ENCODE results near the gene MGAT4B. TPM values are rescaled to one million over a fixed set of nuclear protein-coding genes. Genes with fewer than 3 reads are reported as not detected.
A peak's percentile ranks its signal among the peaks of the same experiment; 100 is the strongest.

The MGAT4B gene
- total and polyA plus RNA-seq, 2 donors (not counting 1 experiment from before 2014, with no cell fraction given), result 157 to 172 TPM

DNA sequence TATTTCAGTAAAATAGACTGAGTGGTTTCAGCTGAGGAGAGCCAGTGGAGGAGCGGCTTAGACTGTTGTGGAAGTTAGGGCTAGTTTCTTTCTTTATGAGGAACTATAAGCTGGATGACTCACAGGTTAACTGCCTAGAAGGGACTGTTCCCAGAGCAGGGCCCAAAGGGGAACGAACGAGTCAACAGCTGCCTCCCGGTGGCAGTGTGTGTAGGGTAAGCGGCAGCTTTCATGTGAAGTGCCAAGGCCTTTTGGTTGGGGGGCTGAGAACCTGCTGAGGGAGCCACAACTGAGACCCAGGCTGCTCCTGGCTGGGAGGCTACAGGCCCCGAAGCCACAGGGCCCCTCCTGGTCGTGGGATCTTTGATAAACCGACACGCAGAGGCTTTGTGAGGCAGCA is 21.0 kb upstream of the MGAT4B start:
- DNase-seq (ENCODE audit: low read depth in 2 of 2), result peak; percentile 41 to 49
- H3K27ac ChIP-seq (ENCODE audit: insufficient read depth, low read length), result no peak overlapping the region

DNA sequence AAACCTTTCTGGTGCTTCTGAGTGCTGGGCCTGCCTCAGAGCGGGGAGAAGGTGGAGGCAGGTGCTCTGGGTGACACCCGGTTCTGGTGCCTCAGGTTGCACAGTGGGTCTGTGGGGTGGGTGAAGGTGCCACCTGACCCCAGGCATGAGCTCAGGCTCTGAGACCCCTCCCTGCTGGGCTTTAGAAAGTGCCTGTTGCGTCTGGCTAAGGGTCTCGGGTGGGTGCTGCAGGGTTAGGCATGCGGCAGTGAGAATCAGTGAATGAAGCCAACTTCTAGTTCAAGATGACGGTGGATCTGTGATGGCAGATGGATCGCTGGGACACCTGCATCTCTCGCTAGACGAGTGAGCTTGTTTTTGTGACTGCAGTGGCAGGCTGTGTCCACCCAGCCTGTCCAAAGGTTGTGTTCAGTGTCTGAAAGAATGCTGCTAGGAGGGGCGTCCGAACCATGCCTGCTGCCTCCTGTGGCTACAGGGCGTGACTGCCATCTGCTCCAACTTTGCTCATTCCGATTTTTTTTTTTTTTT is 19.1 kb upstream of the MGAT4B start:
- Histone ChIP-seq H3K4me1 (ENCODE audit: control insufficient read depth, extremely low read depth, insufficient read depth, low read length) (peaks cover 17% of the 10 kb centered on the region), H3K27me3 (ENCODE audit: control insufficient read depth, insufficient read depth, low read length) (no peaks in the 10 kb centered on the region), H3K27ac (ENCODE audit: insufficient read depth, low read length) (no peak overlapping the region), H3K4me3 (replicated peaks in 1 of 4; ENCODE audit: control extremely low read depth in 1 of 4, insufficient read depth in 1 of 4, low read depth in 3 of 4, low read length in 4 of 4) (peak overlapping the region in 1 of 4 experiments; percentile 85), H3K79me2 (ENCODE audit: control insufficient read depth, insufficient read depth, low read length) (peaks cover 65% of the 10 kb centered on the region), H4K20me1 (ENCODE audit: control insufficient read depth, extremely low read depth, insufficient read depth, low read length) (peaks cover 8% of the 10 kb centered on the region), H3K9me3 (ENCODE audit: control insufficient read depth, insufficient read depth, low read depth, low read length) (no peaks in the 10 kb centered on the region), H3K36me3 (ENCODE audit: control insufficient read depth, insufficient read depth, low read length) (peaks cover 50% of the 10 kb centered on the region), H3K9ac (ENCODE audit: insufficient read depth, low read length) (no peak overlapping the region), H3K4me2 (ENCODE audit: extremely low read depth, insufficient read depth, low read length) (no peak overlapping the region), H2AFZ (ENCODE audit: low read length) (no peak overlapping the region)
- TF ChIP-seq EZH2 (IDR thresholded peaks at IDR 0.05; ENCODE audit: low read length, missing control alignments), result no peak
- TF ChIP-seq, protein P1, sequence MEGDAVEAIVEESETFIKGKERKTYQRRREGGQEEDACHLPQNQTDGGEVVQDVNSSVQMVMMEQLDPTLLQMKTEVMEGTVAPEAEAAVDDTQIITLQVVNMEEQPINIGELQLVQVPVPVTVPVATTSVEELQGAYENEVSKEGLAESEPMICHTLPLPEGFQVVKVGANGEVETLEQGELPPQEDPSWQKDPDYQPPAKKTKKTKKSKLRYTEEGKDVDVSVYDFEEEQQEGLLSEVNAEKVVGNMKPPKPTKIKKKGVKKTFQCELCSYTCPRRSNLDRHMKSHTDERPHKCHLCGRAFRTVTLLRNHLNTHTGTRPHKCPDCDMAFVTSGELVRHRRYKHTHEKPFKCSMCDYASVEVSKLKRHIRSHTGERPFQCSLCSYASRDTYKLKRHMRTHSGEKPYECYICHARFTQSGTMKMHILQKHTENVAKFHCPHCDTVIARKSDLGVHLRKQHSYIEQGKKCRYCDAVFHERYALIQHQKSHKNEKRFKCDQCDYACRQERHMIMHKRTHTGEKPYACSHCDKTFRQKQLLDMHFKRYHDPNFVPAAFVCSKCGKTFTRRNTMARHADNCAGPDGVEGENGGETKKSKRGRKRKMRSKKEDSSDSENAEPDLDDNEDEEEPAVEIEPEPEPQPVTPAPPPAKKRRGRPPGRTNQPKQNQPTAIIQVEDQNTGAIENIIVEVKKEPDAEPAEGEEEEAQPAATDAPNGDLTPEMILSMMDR (conservative IDR thresholded peaks at IDR 0.05 in 1 of 2, IDR thresholded peaks at IDR 0.05 in 1 of 2; ENCODE audit: low read depth in 1 of 2, low read length in 2 of 2), result no peak
- no peak for DNase-seq (ENCODE audit: low read depth in 2 of 2)

More for the DNA sequence above, 21.0 kb upstream of the MGAT4B start:
- TF ChIP-seq, protein P1 (conservative IDR thresholded peaks at IDR 0.05 in 1 of 2, IDR thresholded peaks at IDR 0.05 in 1 of 2; ENCODE audit: low read depth in 1 of 2, low read length in 2 of 2), result no peak
- no peak for TF ChIP-seq EZH2 (IDR thresholded peaks at IDR 0.05; ENCODE audit: low read length, missing control alignments)
- H2AFZ ChIP-seq (ENCODE audit: low read length), result no peak overlapping the region
- peaks cover 48% of the 10 kb centered on the region for H3K79me2 ChIP-seq (ENCODE audit: control insufficient read depth, insufficient read depth, low read length)
- H3K9ac ChIP-seq (ENCODE audit: insufficient read depth, low read length), result no peak overlapping the region
- no peaks in the 10 kb centered on the region for H3K27me3 ChIP-seq (ENCODE audit: control insufficient read depth, insufficient read depth, low read length)
- peak overlapping the region in 1 of 4 experiments; percentile 20 for H3K4me3 ChIP-seq (replicated peaks in 1 of 4; ENCODE audit: control extremely low read depth in 1 of 4, insufficient read depth in 1 of 4, low read depth in 3 of 4, low read length in 4 of 4)
- H3K9me3 ChIP-seq (ENCODE audit: control insufficient read depth, insufficient read depth, low read depth, low read length), result no peaks in the 10 kb centered on the region
- no peak overlapping the region for H3K4me2 ChIP-seq (ENCODE audit: extremely low read depth, insufficient read depth, low read length)
- peaks cover 2% of the 10 kb centered on the region for H4K20me1 ChIP-seq (ENCODE audit: control insufficient read depth, extremely low read depth, insufficient read depth, low read length)
- peaks cover 55% of the 10 kb centered on the region for H3K36me3 ChIP-seq (ENCODE audit: control insufficient read depth, insufficient read depth, low read length)
- peaks cover 11% of the 10 kb centered on the region for H3K4me1 ChIP-seq (ENCODE audit: control insufficient read depth, extremely low read depth, insufficient read depth, low read length)

DNA sequence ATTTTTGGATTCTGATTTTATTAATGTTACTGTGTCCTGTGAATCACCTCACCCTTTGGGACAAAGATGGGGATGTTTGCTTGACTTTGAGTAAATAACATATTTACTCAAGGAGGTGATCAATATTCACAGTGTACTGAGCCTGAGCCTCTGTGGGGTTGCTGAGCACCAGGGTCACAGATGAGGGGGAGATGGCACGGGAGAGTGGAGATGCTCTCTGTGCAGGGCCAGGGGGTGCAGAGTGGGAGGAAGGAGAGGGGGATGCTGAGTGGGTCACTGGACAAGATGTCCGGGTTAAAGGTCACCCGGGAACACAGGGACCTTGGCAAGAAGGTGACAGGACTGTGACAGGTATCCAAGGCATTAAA is 18.1 kb upstream of the MGAT4B start:
- Histone ChIP-seq H3K27ac (ENCODE audit: insufficient read depth, low read length) (no peak overlapping the region), H2AFZ (ENCODE audit: low read length) (no peak overlapping the region), H3K36me3 (ENCODE audit: control insufficient read depth, insufficient read depth, low read length) (peaks cover 50% of the 10 kb centered on the region), H3K4me3 (replicated peaks in 1 of 4; ENCODE audit: control extremely low read depth in 1 of 4, insufficient read depth in 1 of 4, low read depth in 3 of 4, low read length in 4 of 4) (peak overlapping the region in 2 of 4 experiments; percentile 33 to 85), H3K27me3 (ENCODE audit: control insufficient read depth, insufficient read depth, low read length) (no peaks in the 10 kb centered on the region), H3K9me3 (ENCODE audit: control insufficient read depth, insufficient read depth, low read depth, low read length) (no peaks in the 10 kb centered on the region), H3K79me2 (ENCODE audit: control insufficient read depth, insufficient read depth, low read length) (peaks cover 65% of the 10 kb centered on the region), H3K4me1 (ENCODE audit: control insufficient read depth, extremely low read depth, insufficient read depth, low read length) (peaks cover 24% of the 10 kb centered on the region), H3K9ac (ENCODE audit: insufficient read depth, low read length) (no peak overlapping the region), H4K20me1 (ENCODE audit: control insufficient read depth, extremely low read depth, insufficient read depth, low read length) (peaks cover 8% of the 10 kb centered on the region), H3K4me2 (ENCODE audit: extremely low read depth, insufficient read depth, low read length) (peak overlapping the region; percentile 19)
- DNase-seq (ENCODE audit: low read depth in 2 of 2), result no peak
- TF ChIP-seq, protein P1 (conservative IDR thresholded peaks at IDR 0.05 in 1 of 2, IDR thresholded peaks at IDR 0.05 in 1 of 2; ENCODE audit: low read depth in 1 of 2, low read length in 2 of 2), result no peak
- TF ChIP-seq EZH2 (IDR thresholded peaks at IDR 0.05; ENCODE audit: low read length, missing control alignments), result no peak

Data from fibroblast of lung (primary cell).